GM19099 (cell line): ENCODE data around the gene CFI.

Experiments used
- POLR2A ChIP-seq: IDR thresholded peaks from 3 replicates; pipeline ENCODE4 v1.6.1; 2011; ENCODE audit warnings: low read depth; ENCODE audit not compliant: insufficient read length; ENCODE audit errors: extremely low read depth

CFI gene

DNA sequence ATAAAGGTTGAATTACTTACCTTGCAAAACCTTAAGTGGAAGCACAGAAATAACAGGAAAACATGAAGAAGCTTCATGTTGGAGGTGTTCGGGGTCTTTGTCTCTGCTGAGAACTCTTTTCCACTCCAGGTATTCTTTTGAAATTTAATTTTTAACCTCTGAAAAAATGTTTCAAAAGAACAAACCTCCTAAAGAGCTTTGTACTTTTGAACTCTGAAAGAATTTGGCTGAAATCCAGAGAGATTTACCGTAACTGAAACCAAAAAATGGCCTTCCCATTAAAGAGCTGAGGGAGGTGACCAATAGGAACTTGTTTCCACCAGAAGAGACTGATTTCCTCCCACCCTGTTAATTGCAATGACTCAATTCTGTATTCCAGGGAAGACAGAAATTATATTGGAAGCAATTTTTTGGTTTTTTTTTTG lies at the start of gene CFI:
TSS of gene CFI (minus strand) at position 105 of the 425 bp plus-strand sequence. CDS start at position 77, 28 bp downstream.
- no peak for TF ChIP-seq POLR2A

GRCh38 chr4:109850601-109851000 lies 48.8 kb upstream of the CFI start:
- no peak for TF ChIP-seq POLR2A

DNA sequence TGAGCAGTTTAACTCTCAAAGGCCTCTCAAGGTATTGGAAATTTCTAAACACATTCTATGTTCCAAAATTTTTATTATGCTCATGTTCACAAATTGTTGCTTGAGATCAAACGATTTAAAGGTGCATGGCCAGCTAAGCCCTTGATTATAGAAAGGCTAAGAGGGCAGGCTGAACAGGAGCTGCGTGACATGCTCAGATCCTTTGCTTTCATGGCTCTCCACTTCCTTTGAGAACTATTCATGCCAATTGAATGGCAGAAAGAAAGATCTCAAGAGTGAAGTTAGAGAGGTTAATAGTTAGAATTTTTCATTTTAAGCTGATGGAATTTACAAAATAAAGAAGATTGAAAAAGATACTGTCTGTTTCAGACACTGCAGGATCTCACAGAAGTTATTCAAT lies 46.7 kb upstream of the CFI start:
- no peak for TF ChIP-seq POLR2A

GRCh38 chr4:109847896-109848442 lies 46.2 kb upstream of the CFI start, which contains the start of gene LRIT3:
Gene LRIT3 (plus strand): TSS chr4:109848107. CDS start chr4:109848202, 95 bp downstream.
- no peak for TF ChIP-seq POLR2A

- no peak for TF ChIP-seq POLR2A
These were observed 44.7 kb upstream of the CFI start for GRCh38 chr4:109846395-109847098.

DNA sequence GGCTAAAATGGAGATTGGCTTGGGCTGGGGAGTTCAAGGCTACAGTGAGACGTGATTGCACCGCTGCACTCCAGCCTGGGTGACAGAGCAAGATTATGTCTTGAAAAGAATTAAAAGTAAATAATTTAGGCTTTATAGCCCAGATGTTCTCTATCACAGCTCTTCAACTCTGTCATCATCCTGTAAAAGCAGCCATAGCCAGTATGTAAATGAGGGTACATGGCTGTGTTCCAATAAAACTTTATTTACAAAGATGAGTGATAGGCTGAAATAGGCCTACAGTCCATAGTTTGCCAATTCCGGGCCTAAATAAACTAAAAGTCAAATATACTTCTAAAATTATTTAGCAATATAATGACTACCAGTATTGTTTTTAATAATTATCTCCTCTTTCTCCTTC lies 35.2 kb upstream of the CFI start:
- TF ChIP-seq POLR2A: no peak

GRCh38 chr4:109833756-109834155 lies 32.0 kb upstream of the CFI start:
- no peak for TF ChIP-seq POLR2A

DNA sequence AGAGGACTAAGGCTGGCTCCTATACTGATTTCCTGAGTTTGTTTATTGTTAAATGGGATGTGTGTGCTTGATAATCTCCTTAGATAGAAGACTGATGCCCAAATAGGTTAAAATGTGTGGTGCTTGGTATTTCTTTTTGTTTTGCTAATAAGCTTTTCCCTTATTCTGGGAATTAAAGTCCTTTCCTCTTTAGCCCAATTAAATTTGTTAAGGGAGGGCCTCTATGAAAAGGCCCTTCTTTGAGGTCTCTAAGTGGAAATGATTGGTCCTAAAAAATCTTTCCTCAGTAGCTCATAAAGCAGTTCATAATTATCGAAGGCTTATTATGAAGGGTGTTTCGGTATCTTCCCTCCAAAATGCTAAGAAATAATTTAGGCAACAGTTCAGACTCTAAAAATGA lies 25.9 kb upstream of the CFI start, which contains the start of gene RRH:
TSS of gene RRH (plus strand) at position 301 of the 400 bp plus-strand sequence. CDS start at position 357, 56 bp downstream.
- TF ChIP-seq POLR2A: no peak

DNA sequence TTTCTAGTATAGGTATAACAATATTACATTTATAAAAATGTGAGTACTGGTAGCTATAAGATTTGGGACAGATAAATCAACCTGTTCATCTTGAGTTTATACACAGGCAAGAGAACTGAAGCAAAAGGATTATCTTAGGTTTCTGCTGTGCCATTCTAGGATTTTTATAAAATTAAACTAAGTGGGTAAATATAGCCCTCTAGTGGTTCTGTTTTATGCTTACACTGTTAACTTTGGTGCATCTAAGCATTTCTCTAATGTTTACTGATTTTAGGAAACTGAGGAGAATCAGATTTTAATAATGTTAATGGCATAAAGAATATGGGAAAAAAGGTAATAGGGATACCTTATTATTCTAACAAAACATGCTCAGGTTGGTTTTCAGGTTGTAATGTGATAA lies 24.9 kb upstream of the CFI start:
- TF ChIP-seq POLR2A: no peak

- no peak for TF ChIP-seq POLR2A
These were observed 19.4 kb upstream of the CFI start for GRCh38 chr4:109821185-109821584.

GRCh38 chr4:109820563-109820962 lies 18.8 kb upstream of the CFI start:
- TF ChIP-seq POLR2A: no peak

DNA sequence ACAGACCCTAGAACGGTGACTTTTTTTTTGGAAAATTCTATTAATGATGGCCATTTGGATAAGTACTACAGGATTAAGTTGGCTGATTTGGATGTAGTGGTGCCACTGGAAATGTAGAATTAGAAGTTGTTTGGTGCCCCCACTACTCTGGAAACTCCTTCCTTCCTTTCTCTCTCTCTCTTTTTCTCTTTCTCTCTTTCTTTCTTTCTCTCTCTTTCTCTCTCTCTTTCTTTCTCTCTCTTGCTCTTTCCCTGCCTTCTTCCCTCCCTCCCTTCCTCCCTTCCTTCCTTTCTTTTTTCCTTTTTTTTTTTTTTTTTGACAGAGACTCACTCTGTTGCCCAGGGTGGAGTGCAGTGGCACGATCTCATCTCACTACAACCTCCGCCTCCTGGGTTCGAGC lies 16.5 kb upstream of the CFI start:
- no peak for TF ChIP-seq POLR2A

DNA sequence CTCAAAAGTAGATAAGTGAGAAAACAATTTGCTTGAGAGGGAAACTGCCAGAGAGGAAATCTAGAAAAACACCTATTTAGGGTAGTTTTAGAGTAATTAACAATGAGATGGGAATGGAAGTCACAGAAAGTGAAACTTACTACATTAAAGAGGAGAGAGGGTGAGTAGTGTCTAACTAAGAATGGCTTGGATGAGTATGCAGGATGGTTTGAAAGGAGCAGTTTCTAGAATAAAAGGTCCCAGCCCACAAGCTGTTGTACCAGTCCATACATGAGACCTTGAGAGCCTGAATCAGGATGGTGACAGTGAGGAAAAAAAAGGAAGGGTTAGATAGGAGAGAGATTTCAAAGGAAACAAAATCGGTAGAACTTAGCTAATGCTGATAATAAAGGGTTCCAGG lies 15.1 kb upstream of the CFI start:
- no peak for TF ChIP-seq POLR2A

DNA sequence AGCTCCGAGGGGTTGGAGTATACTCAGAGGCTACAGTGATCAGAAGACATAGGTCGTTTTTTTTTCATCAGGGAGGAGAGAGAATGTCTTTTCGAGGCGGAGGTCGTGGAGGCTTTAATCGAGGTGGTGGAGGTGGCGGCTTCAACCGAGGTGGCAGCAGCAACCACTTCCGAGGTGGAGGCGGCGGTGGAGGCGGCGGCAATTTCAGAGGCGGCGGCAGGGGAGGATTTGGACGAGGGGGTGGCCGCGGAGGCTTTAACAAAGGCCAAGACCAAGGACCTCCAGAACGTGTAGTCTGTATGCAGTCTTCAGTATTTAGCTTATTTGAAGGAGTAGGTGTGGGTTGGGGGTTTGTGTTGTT lies 14.3 kb upstream of the CFI start:
- no peak for TF ChIP-seq POLR2A

DNA sequence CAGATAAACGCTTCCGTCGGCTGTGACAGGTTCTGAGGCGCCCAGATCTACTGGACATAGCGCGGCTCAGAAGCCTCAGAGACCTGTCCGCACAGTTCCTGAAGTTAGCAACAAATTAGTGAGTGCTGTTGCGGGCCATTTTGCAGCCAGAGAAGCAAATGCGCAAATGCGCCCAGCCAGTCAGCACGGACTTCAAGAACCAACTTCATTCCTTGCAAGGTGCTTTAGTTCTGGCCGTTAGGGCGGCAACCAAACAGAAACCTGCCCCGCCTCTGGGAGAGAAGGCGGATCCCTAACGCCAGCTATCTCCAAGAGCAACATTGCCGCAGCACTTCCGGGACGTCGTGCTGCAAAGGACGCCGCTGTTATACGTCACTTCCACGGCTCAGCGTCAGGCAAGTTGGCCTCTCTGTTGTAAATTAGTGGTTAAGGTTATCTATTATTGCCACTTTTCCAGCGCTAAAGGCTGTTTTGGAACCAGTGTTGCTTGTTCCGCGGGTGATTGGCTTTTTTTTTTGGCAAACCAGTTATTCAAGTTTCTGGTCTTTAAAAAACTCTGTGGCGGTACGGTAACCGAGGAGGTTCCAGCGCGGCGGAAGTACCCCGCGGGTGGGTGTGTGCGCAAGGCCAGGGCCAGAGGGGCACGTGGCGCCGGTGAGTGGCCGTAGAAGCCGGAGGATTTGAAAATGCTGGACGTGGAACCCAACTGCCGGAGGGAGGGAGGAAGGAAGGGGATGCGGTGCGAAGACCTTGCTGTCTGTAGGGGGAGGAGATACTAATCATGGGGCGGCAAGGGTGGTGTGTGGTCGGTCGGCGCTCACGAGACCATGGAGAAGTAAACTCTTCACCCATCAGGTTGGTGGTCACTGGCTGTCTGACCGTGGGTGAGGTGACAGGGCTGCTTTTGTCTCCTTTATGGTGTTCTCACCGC lies 13.6 kb upstream of the CFI start, which contains the start of gene GAR1:
TSS of gene GAR1 (plus strand) at position 612 of the 931 bp plus-strand sequence. CDS start 403 bp downstream, outside the sequence.
- TF ChIP-seq POLR2A: peak; percentile 68
